Activated naive CD4-positive, alpha-beta T cell (primary cell): ENCODE data around the gene DGKI.

Experiments used
- DNase-seq, 4 experiments: peaks; one replicate each; lab custom pipeline; 2025; lab: John Stamatoyannopoulos, UW

DGKI gene

GRCh38 chr7:137685433-137686164 lies 161.2 kb downstream of the DGKI start:
- DNase-seq: no peak

GRCh38 chr7:137684776-137685175 lies 162.0 kb downstream of the DGKI start:
- no peak for DNase-seq

- no peak for DNase-seq
Measured at GRCh38 chr7:137684316-137684715, 162.5 kb downstream of the DGKI start.

GRCh38 chr7:137682596-137682995 lies 164.2 kb downstream of the DGKI start:
- no peak for DNase-seq

GRCh38 chr7:137681657-137682562 lies 164.9 kb downstream of the DGKI start:
- no peak for DNase-seq

GRCh38 chr7:137674551-137675409 lies 172.0 kb downstream of the DGKI start:
- DNase-seq: no peak

- no peak for DNase-seq
Measured at GRCh38 chr7:137674048-137674447, 172.7 kb downstream of the DGKI start.

GRCh38 chr7:137671920-137672319 lies 174.9 kb downstream of the DGKI start:
- no peak for DNase-seq

GRCh38 chr7:137670222-137671064 lies 176.3 kb downstream of the DGKI start:
- no peak for DNase-seq

- no peak for DNase-seq
Measured at GRCh38 chr7:137669706-137670105, 177.1 kb downstream of the DGKI start.

- no peak for DNase-seq
Measured at GRCh38 chr7:137668404-137668803, 178.4 kb downstream of the DGKI start.

GRCh38 chr7:137667633-137668387 lies 179.0 kb downstream of the DGKI start:
- no peak for DNase-seq

- no peak for DNase-seq
Measured at GRCh38 chr7:137664846-137665245, 181.9 kb downstream of the DGKI start.

GRCh38 chr7:137661634-137662033 lies 185.1 kb downstream of the DGKI start:
- DNase-seq: no peak

GRCh38 chr7:137658190-137658900 lies 188.4 kb downstream of the DGKI start:
- no peak for DNase-seq

- DNase-seq: no peak
Measured at GRCh38 chr7:137657476-137658189, 189.1 kb downstream of the DGKI start.

GRCh38 chr7:137656850-137657232 lies 189.9 kb downstream of the DGKI start:
- DNase-seq: no peak

- DNase-seq: peak in 3 of 4 experiments; percentile 3 to 8 (median 4)
Measured at GRCh38 chr7:137656227-137656849, 190.4 kb downstream of the DGKI start.

GRCh38 chr7:137655804-137656203 lies 191.0 kb downstream of the DGKI start:
- DNase-seq: no peak
